ENCODE data around the gene TNS3. TPM values are rescaled to one million over a fixed set of nuclear protein-coding genes. Genes with fewer than 3 reads are reported as not detected.

TNS3 gene
- total and polyA plus RNA-seq, 2 of the 13 experiments (the other 11 are each of a cell fraction or from before 2014, with no cell fraction given): 52.9 to 55.7 TPM

GRCh38 chr7:47390914-47391313 lies 191.0 kb downstream of the TNS3 start:
- peaks cover 27% of the 10 kb centered on the region for H3K4me1 ChIP-seq (ENCODE audit: insufficient read depth, low read length)
- WGBS (ENCODE audit: low lambda C conversion rate): 98% methylated on average over 8 of the region's 8 CpGs
- BruUV-seq (replicated peaks): no TSS peak
- H4K20me1 ChIP-seq (ENCODE audit: insufficient read depth, low read length): peaks cover 18% of the 10 kb centered on the region
- intact Hi-C loops (cut with micrococcal nuclease; ENCODE audit: unreplicated experiment): no loop called here
- no peak for FAIRE-seq
- no peak overlapping the region for H3K9ac ChIP-seq (ENCODE audit: insufficient read depth, low read depth, low read length)
- H3K27ac ChIP-seq (ENCODE audit: extremely low read length, insufficient read depth, low read length): no peak overlapping the region
- peaks cover 7% of the 10 kb centered on the region for H3K79me2 ChIP-seq (ENCODE audit: insufficient read depth, low read length)
- no peaks in the 10 kb centered on the region for H3K9me3 ChIP-seq (ENCODE audit: low read length)
- no peak overlapping the region for H2AFZ ChIP-seq (ENCODE audit: low read length)
- H3K36me3 ChIP-seq (replicated peaks in 1 of 2; ENCODE audit: control insufficient read depth in 1 of 2, insufficient read depth in 2 of 2, low read length in 2 of 2): peaks cover 49 to 91% of the 10 kb centered on the region in 2 experiments
- no peaks in the 10 kb centered on the region for H3K27me3 ChIP-seq (ENCODE audit: control insufficient read depth in 1 of 2, insufficient read depth in 2 of 2, low read length in 2 of 2)
- DNase-seq (ENCODE audit: low spot score): no peak
- in situ Hi-C loops (cut with HindIII; ENCODE audit: extremely low pct_ligation_motif_present, low pct_unique_long_range_greater_than_20kb): no loop called here
- no peak for ATAC-seq
- no peak overlapping the region for H3K4me3 ChIP-seq (replicated peaks in 1 of 3; ENCODE audit: insufficient read depth in 1 of 3, low read depth in 2 of 3, low read length in 3 of 3)
- ChIA-PET POLR2A (no interaction called here), CTCF (ENCODE audit: low intra/inter-chr PET ratio, low total read pairs) (no interaction called here)
- H3K4me2 ChIP-seq (ENCODE audit: low read depth, low read length): no peak overlapping the region
- TF ChIP-seq ZFP37 (CRISPR knock-in tag; IDR thresholded peaks at IDR 0.05; ENCODE audit: borderline replicate concordance) (no peak), ZNF777 (CRISPR knock-in tag; IDR thresholded peaks at IDR 0.05) (no peak), ZBTB44 (CRISPR knock-in tag; IDR thresholded peaks at IDR 0.05) (no peak), ZNF326 (CRISPR knock-in tag; IDR thresholded peaks at IDR 0.05; ENCODE audit: borderline replicate concordance) (no peak), GLI4 (CRISPR knock-in tag; IDR thresholded peaks at IDR 0.05; ENCODE audit: borderline replicate concordance) (no peak), THAP8 (CRISPR knock-in tag; IDR thresholded peaks at IDR 0.05; ENCODE audit: borderline replicate concordance) (no peak), CEBPG (CRISPR knock-in tag; IDR thresholded peaks at IDR 0.05) (no peak), ZNF530 (CRISPR knock-in tag; IDR thresholded peaks at IDR 0.05; ENCODE audit: low read depth) (no peak), IKZF1 (IDR thresholded peaks at IDR 0.05) (no peak), RERE (CRISPR knock-in tag; IDR thresholded peaks at IDR 0.05; ENCODE audit: low read depth) (no peak), JUNB (CRISPR knock-in tag; IDR thresholded peaks at IDR 0.05; ENCODE audit: borderline replicate concordance) (no peak), DZIP1 (CRISPR knock-in tag; IDR thresholded peaks at IDR 0.05) (no peak), ZNF557 (CRISPR knock-in tag; IDR thresholded peaks at IDR 0.05) (no peak), ZNF598 (CRISPR knock-in tag; IDR thresholded peaks at IDR 0.05; ENCODE audit: borderline replicate concordance) (no peak), ZNF576 (CRISPR knock-in tag; IDR thresholded peaks at IDR 0.05) (no peak), ONECUT2 (CRISPR knock-in tag; IDR thresholded peaks at IDR 0.05) (no peak)

Measured in HepG2 (cell line).